ENCODE data around the gene FGFR4.

FGFR4 gene

DNA sequence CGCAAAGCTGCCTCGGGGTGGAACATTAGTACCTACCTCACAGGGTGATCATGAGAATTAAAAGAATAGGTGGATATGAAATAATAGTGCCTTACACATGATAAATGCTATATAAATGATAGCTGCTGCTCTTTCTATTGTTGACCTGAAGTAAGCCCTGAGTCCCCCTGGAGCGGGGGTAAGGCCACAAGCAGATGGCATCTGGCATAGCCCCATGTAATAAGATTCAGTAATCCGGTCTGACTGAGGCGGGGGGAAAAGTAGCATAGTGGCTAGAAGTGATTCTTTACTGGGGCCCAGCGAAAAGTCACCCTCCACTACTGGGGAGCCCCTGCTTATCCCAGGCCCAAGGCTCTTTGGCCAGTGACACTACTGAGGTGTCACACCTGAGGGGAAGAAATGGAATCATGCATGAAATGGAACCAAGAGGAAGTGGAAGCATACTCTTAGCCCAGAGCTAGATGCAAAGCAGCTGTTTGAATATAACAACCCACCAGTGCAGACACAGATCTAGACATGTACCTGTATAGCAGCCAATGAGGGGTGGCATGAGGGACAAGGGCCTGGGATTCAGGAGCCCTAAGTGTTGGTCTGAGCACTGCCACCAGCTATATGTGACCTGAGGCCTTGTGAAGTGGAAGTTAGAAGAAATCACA is 16.1 kb upstream of the FGFR4 start:
- DNase-seq (ENCODE audit: insufficient read length, low spot score) (no peak), FAIRE-seq (no peak)
- no peak for TF ChIP-seq POLR2A (IDR thresholded peaks at IDR 0.05; ENCODE audit: low read depth, low read length)

DNA sequence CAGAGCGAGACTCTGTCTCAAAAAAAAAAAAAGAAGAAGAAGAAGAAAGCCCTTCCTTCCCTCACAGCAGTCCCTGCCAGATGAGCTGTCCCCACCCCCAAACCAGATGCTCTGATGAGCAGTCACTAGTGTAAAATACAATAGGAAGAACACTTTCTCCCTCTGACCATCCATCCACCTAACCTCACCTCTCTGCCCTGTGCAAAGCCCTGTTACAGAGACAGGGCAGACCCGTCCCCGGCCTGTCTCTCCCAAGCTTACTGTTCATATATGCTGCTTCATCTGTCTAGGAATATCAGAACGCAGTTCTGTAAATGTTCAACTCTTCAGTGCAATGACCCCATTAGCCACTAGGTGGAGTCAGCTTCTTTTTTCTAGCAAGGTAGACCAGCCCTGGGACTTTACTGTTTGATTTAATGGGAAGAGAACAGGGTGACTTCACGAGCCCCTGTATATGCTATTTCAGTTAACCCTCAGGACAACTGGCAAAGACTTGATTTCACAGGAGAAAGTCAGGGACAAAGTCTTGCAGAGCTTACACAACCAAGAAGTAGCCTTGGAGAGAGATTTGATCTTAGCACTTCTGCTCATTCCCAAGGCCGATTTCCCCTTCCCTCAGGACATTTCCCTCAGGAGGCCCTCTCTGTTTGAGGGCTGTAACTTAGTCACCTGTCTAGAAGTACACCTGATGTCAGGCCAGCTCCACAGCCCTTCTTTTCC is 14.9 kb upstream of the FGFR4 start:
- TF ChIP-seq POLR2A (IDR thresholded peaks at IDR 0.05; ENCODE audit: low read depth, low read length), result no peak
- no peak for DNase-seq (ENCODE audit: insufficient read length, low spot score)
- no peak for FAIRE-seq

DNA sequence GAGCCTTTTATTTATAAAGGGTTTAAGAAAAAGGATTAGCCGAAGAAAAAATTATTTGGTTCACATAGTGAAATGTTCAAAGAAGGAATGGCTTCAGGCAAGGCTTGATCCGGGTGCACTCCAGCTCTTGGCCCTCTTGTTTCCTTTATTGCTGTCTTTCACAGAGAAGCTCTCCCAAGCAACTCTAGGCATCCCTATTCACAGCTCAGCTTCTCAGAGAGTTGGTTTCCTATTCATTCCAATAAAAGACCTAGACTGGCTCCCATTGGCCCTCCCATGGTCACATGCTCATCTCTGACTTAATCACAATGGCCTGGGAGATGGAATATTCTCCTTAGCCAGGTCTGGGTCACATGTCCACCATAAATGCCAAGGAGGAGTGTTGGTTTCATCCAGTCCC is 9.4 kb upstream of the FGFR4 start:
- no peak for FAIRE-seq
- no peak for DNase-seq (ENCODE audit: insufficient read length, low spot score)
- no peak for TF ChIP-seq POLR2A (IDR thresholded peaks at IDR 0.05; ENCODE audit: low read depth, low read length)

DNA sequence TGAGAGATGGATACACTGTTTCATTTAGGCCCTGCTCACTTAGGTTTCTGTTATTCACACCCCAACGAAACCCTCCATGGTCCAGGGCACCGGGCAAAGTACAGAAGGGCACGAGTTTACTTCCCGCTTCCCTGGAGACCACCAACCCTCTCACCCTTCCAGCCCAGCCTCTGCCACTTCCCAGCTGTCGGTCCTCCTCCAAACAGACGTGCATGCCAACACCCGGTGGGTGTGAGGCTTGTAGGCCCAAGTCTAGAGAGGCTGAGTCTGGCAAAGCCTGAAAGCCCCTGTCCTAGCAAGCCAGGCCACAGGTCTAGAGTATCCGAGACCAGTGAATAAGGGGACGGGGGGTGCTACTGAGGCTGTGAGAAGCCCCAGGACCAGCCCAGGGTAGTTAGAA is 7.1 kb upstream of the FGFR4 start:
- DNase-seq (ENCODE audit: insufficient read length, low spot score), result no peak
- FAIRE-seq, result no peak
- TF ChIP-seq POLR2A (IDR thresholded peaks at IDR 0.05; ENCODE audit: low read depth, low read length), result no peak

DNA sequence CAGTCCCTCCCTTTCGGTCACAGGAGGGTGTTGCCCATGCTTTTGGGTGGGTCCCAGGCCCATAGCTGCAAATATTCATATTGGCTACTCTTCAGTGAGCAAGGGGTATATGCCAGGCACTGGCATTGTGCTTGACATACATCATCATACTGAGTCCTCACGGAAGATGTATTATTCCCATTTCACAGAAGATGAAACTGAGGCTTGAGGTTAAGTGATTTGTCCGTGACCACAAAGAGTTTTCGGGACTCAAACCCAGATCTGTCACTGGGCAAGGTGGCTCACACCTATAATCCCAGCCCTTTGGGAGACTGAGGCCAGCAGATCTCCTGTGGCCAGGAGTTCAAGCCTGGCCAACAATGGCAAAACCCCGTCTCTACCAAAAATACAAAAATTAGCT is 6.5 kb upstream of the FGFR4 start:
- TF ChIP-seq POLR2A (IDR thresholded peaks at IDR 0.05; ENCODE audit: low read depth, low read length), result no peak
- DNase-seq (ENCODE audit: insufficient read length, low spot score) (no peak), FAIRE-seq (no peak)

DNA sequence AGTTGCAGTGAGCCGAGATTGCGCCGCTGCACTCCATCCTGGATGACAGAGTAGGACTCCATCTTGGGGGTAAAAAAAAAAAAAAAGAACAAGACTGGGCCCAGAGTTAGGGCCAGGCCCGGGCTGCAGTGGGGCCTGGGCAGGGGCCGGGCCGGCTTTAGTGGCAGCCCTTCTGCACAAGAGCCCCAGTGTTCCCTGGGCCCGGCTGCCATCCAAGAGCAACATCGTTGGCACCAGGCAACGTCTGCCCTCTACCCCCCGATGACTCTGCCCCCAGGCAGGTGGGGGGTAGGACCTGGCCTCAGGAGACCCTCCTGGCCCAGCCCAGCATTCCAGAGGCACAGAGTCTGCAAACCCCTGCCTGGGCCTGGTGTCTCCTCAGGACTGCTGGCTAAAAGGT is 4.9 kb upstream of the FGFR4 start:
- DNase-seq (ENCODE audit: insufficient read length, low spot score) (no peak), FAIRE-seq (no peak)
- no peak for TF ChIP-seq POLR2A (IDR thresholded peaks at IDR 0.05; ENCODE audit: low read depth, low read length)

DNA sequence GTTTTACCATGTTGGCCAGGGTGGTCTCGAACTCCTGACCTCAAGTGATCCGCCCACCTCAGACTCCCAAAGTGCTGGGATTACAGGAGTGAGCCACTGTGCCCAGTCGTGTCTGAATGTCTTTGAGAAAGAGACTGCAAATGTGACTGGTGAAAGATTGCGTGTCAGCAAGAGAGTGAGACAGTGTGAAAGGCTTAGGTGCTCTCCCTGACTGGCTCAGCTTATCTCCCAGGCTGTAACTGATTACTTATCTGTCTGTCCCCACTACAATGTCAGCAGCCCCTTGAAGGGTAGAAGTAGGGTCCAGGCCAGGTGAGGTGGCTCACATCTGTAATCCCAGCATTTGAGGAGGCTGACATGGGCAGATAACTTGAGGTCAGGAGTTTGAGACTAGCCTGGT is 3.4 kb upstream of the FGFR4 start:
- TF ChIP-seq POLR2A (IDR thresholded peaks at IDR 0.05; ENCODE audit: low read depth, low read length), result no peak
- DNase-seq (ENCODE audit: insufficient read length, low spot score) (no peak), FAIRE-seq (no peak)

DNA sequence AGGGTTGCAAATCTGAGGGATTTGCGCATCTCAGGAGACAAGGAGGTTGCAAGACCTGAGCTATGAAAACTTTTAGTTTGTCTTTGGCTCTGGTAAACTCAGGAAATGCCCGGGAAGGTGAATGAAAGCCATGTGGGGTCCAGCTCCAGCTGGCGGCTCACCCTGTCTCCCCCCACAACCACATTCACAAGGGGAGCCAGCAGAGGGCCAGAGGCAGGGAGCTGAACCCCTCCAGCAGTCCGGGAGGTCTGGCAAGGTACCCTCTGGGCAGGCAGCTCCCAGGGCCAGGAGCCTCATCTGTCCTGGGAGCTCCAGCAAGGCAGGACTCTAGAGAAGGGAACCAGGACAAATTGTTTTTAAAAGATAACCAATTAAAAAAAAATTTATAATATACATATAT is 2.5 kb upstream of the FGFR4 start:
- no peak for DNase-seq (ENCODE audit: insufficient read length, low spot score)
- no peak for FAIRE-seq
- no peak for TF ChIP-seq POLR2A (IDR thresholded peaks at IDR 0.05; ENCODE audit: low read depth, low read length)

DNA sequence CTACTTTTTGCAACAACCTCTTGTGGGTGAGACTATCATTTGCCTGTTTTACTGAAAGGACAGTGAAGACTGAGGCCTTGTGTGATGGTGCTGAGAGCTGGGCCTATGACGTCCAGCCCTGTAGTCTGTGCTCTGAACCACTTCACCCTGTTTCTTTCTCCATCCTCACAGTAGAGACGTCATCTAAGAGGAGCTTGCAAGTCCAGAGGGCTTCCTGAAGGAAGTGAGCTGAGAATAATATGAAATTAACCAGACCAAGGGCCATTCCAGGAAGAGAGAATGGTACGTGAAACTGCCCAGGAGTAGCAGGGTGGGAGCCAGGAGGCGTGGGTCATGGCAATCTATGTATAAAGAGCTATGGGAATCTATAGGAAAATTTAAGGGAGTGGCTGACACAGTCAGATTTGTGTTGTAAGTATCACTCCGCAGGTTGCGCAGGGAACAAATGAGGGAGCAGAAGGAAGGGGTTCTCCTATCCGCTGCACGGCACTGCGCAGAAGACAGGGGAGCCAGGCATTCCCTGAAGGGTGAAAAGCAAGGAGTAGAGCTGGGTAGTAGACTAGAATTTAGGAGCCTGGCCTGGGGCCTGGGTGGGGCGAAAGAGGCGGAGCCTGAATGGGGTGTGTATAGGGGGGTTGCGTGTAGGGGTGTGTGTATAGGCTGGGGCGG is 596 bp upstream of the FGFR4 start:
- no peak for FAIRE-seq
- no peak for TF ChIP-seq POLR2A (IDR thresholded peaks at IDR 0.05; ENCODE audit: low read depth, low read length)
- no peak for DNase-seq (ENCODE audit: insufficient read length, low spot score)

DNA sequence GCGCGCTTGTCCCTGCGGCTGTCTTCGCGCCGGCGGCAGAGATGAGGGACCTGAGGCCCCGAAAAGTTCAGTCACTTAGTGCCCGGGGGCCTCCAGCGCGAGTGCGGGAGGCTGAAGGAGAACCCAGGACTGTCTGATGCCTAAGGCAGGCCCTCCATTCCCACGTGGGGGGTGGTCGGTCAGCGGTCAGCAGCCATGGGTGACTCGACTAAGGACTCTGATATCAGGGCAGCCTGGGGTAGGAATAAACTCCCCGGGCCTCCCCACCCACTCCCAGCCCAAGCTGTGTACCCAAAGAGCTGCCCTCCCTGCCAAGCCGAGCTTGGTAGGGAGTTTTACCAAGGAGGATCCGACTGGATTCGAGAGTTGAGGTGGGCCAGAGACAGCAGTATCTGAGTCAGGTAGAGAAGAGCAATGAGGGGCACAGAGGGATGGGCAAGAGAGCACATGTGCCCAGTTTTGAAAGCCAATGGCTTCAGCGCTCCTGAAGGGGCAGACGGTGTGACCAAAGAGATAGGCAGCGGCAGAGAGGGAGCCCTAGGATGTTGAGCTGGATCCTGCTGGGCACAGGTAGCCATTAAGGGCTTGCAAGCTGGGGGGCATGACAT is 787 bp downstream of the FGFR4 start:
- no peak for TF ChIP-seq POLR2A (IDR thresholded peaks at IDR 0.05; ENCODE audit: low read depth, low read length)
- no peak for DNase-seq (ENCODE audit: insufficient read length, low spot score)
- FAIRE-seq, result no peak

DNA sequence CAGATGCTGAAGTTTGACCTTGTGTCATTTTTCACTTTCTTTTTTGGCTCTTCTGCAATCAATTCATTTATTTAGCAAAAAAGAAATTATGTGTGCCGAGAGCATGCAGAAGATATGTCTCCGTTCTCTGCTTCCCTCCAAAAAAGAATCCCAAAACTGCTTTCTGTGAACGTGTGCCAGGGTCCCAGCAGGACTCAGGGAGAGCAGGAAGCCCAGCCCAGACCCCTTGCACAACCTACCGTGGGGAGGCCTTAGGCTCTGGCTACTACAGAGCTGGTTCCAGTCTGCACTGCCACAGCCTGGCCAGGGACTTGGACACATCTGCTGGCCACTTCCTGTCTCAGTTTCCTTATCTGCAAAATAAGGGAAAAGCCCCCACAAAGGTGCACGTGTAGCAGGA is 2.4 kb downstream of the FGFR4 start:
- no peak for DNase-seq (ENCODE audit: insufficient read length, low spot score)
- FAIRE-seq, result no peak
- TF ChIP-seq POLR2A (IDR thresholded peaks at IDR 0.05; ENCODE audit: low read depth, low read length), result no peak

DNA sequence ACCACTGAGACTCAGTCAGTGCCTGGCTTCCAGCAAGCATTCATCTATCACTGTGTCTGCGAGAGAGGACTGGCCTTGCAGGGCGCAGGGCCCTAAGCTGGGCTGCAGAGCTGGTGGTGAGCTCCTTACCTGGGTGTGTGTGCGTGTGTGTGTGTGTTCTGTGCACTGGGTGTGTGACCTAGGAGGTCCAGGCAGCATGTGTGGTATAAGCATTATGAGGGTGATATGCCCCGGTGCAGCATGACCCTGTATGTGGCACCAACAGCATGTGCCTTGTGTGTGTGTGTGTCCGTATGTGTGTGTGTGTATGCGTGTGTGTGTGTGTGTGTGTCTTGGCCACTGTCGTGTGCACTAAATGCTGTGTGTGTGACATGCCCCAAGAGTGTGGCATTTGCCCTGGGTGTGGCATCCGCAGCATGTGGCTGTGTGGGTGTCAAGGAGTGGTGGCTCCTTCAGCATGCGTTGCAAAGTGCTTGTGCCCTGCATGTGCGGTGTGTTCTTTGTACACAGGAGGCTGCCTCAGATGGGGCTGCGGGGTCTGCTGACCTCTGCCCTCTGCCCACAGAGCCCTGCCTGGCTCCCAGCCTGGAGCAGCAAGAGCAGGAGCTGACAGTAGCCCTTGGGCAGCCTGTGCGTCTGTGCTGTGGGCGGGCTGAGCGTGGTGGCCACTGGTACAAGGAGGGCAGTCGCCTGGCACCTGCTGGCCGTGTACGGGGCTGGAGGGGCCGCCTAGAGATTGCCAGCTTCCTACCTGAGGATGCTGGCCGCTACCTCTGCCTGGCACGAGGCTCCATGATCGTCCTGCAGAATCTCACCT is 3.3 kb downstream of the FGFR4 start:
- TF ChIP-seq POLR2A (IDR thresholded peaks at IDR 0.05; ENCODE audit: low read depth, low read length), result no peak
- FAIRE-seq (no peak), DNase-seq (ENCODE audit: insufficient read length, low spot score) (no peak)

DNA sequence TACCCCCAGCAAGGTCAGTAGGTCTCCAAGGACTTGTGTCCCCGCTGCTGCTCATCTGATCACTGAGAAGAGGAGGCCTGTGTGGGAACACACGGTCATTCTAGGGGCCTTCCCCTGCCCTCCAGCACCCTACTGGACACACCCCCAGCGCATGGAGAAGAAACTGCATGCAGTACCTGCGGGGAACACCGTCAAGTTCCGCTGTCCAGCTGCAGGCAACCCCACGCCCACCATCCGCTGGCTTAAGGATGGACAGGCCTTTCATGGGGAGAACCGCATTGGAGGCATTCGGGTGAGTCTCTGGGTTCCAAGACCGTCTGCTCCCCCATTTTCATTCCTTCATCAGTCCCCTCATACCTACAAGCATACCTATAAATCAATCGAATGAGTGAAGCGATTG is 4.1 kb downstream of the FGFR4 start:
- DNase-seq (ENCODE audit: insufficient read length, low spot score) (no peak), FAIRE-seq (no peak)
- no peak for TF ChIP-seq POLR2A (IDR thresholded peaks at IDR 0.05; ENCODE audit: low read depth, low read length)

DNA sequence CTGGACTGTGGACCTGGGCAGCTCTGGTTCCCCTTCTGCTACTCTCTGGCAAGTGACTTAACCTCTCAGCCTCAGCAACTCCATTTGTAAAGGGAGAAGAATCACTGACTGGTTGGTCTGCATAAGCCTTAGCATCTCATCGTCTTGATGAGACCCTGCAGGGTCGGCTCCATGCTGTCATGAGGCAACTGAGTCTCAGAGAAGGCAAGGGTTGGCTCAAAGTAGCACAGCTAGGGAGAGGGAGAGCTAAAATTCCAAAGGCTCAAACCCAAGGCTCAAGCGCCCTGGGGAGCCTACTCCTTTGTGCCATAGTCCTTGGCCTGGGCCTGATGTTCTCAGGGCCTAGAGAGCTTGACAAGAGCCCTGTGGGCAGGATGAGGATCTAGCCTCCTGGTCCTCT is 4.5 kb downstream of the FGFR4 start:
- no peak for TF ChIP-seq POLR2A (IDR thresholded peaks at IDR 0.05; ENCODE audit: low read depth, low read length)
- DNase-seq (ENCODE audit: insufficient read length, low spot score), result no peak
- no peak for FAIRE-seq
